Adrenal gland (tissue), 5 donors: ENCODE results near the gene TPT1.
"Not testable (repeated sequence)": the region's sequence is repeated elsewhere in the genome, so short reads cannot be mapped to it uniquely, and the experiment has no call there.

ENCODE experiments used
- CTCF ChIP-seq, 6 experiments: fragments of 450-650 bp in 4 of 6; fragments of 200-600 bp in 2 of 6; sonication (generic) in 1 of 6; IDR thresholded peaks; 1 replicate in 5 of 6; 2 replicates in 1 of 6; pipeline versions ENCODE4 v1.5.1 to v1.8.0; 2016 to 2021; ENCODE audit warnings: antibody characterized with exemption in 6 of 6, mild to moderate bottlenecking in 2 of 6, moderate library complexity in 1 of 6
- POLR2A ChIP-seq, 2 donors: fragments of 450-650 bp; IDR thresholded peaks; one replicate each; pipeline ENCODE4 v1.6.1; 2017; ENCODE audit warnings: antibody characterized with exemption in 2 of 2, mild to moderate bottlenecking in 2 of 2, moderate library complexity in 1 of 2
- donor health status: DM: no; HTN: no; CAD: no.

GRCh38 chr13:45343102-45343501 lies 2.1 kb upstream of the TPT1 start:
- not testable (repeated sequence) for TF ChIP-seq CTCF, POLR2A (IDR thresholded peaks at IDR 0.05)
